ENCODE data around the gene SLC16A8. TPM values are rescaled to one million over a fixed set of nuclear protein-coding genes. Genes with fewer than 3 reads are reported as not detected.

Gene SLC16A8
- total and polyA plus RNA-seq, 2 of the 13 experiments (the other 11 are each of a cell fraction or from before 2014, with no cell fraction given) = not detected

DNA sequence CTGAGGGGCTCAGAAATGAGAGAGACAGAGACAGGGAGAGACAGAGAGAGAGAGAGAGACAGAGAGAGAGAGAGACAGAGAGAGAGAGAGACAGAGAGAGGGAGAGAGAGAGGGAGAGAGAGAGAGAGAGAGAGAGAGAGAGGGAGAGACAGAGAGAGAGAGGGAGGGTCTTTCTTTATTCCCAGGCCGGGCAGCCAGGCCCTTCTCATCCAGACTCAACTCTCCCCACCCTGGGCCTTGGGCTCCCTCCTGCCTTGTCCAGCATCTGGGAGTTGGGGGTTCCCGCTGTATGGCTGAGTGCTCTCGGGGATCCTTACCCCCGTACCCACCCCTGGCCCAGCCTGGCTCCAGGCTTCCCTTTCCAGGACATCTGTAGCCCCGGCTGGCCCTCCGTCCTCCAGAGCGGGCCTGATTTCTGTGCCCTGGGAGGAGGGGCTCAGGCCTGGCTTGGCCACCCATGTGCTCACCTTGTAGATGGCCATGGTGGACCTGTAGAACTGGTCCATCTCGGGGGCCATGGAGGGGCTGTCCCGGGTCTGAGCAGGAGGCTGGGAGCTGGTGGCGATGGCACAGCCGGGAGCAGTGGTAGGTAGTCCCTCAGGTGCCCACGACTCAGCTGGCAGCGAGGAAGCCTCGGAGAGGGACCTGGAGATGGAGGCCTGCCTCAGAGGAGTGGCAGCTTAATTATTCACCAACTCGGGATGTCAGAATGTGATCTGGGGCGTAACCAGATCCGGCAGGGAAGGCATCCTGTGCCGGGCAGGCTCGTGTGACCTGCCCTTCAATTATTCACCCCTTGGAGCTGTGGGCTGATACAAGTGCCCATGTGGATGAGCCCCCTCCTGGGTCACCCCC, 26.3 kb upstream of the SLC16A8 start, which contains the start of gene BAIAP2L2 (continued):
- no peak for TF ChIP-seq ZNF337 (CRISPR knock-in tag; IDR thresholded peaks at IDR 0.05; ENCODE audit: borderline replicate concordance, low read depth)
- no peak; the same call in 1 of the 2 replicates for TF ChIP-seq ZZZ3 (CRISPR knock-in tag; IDR thresholded peaks at IDR 0.05; ENCODE audit: borderline replicate concordance)
- TF ChIP-seq GABPA (IDR thresholded peaks at IDR 0.05; ENCODE audit: low read depth, low read length) = no peak
- TF ChIP-seq GABPA (CRISPR knock-in tag; IDR thresholded peaks at IDR 0.05; ENCODE audit: low read depth) = no peak
- no peak for TF ChIP-seq SCMH1 (CRISPR knock-in tag; IDR thresholded peaks at IDR 0.05; ENCODE audit: borderline replicate concordance)
- TF ChIP-seq ZNF577 (CRISPR knock-in tag; IDR thresholded peaks at IDR 0.05; ENCODE audit: borderline replicate concordance, low read depth) = no peak
- TF ChIP-seq LCORL (IDR thresholded peaks at IDR 0.05) = no peak
- peak; percentile 35; the same call in 1 of the 2 replicates for TF ChIP-seq LCORL (CRISPR knock-in tag; IDR thresholded peaks at IDR 0.05)
- no peak for TF ChIP-seq ZNF546 (CRISPR knock-in tag; conservative IDR thresholded peaks at IDR 0.05)
- no peak for TF ChIP-seq ZNF589 (CRISPR knock-in tag; conservative IDR thresholded peaks at IDR 0.05)
- TF ChIP-seq MTF2 (CRISPR knock-in tag; IDR thresholded peaks at IDR 0.05; ENCODE audit: borderline replicate concordance) = no peak
- TF ChIP-seq ZNF773 (CRISPR knock-in tag; IDR thresholded peaks at IDR 0.05; ENCODE audit: borderline replicate concordance) = no peak
- no peak for TF ChIP-seq MLLT10 (CRISPR knock-in tag; IDR thresholded peaks at IDR 0.05)
- TF ChIP-seq, protein P1, sequence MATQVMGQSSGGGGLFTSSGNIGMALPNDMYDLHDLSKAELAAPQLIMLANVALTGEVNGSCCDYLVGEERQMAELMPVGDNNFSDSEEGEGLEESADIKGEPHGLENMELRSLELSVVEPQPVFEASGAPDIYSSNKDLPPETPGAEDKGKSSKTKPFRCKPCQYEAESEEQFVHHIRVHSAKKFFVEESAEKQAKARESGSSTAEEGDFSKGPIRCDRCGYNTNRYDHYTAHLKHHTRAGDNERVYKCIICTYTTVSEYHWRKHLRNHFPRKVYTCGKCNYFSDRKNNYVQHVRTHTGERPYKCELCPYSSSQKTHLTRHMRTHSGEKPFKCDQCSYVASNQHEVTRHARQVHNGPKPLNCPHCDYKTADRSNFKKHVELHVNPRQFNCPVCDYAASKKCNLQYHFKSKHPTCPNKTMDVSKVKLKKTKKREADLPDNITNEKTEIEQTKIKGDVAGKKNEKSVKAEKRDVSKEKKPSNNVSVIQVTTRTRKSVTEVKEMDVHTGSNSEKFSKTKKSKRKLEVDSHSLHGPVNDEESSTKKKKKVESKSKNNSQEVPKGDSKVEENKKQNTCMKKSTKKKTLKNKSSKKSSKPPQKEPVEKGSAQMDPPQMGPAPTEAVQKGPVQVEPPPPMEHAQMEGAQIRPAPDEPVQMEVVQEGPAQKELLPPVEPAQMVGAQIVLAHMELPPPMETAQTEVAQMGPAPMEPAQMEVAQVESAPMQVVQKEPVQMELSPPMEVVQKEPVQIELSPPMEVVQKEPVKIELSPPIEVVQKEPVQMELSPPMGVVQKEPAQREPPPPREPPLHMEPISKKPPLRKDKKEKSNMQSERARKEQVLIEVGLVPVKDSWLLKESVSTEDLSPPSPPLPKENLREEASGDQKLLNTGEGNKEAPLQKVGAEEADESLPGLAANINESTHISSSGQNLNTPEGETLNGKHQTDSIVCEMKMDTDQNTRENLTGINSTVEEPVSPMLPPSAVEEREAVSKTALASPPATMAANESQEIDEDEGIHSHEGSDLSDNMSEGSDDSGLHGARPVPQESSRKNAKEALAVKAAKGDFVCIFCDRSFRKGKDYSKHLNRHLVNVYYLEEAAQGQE (IDR thresholded peaks at IDR 0.05; ENCODE audit: borderline replicate concordance in 1 of 2, low read depth in 1 of 2, low read length in 2 of 2) = no peak
- TF ChIP-seq FLYWCH1 (CRISPR knock-in tag; IDR thresholded peaks at IDR 0.05) = no peak
- TF ChIP-seq HOXA9 (CRISPR knock-in tag; IDR thresholded peaks at IDR 0.05; ENCODE audit: borderline replicate concordance) = no peak
- TF ChIP-seq YEATS2 (CRISPR knock-in tag; IDR thresholded peaks at IDR 0.05; ENCODE audit: borderline replicate concordance) = 0 out of 2 replicates have a peak, but pooled peaks have one; percentile 73
- TF ChIP-seq RCOR2 (CRISPR knock-in tag; IDR thresholded peaks at IDR 0.05) = 0 out of 2 replicates have a peak, but pooled peaks have one; percentile 21
- TF ChIP-seq HOXA7 (CRISPR knock-in tag; IDR thresholded peaks at IDR 0.05) = no peak
- TF ChIP-seq MEIS2 (CRISPR knock-in tag; IDR thresholded peaks at IDR 0.05) = peak; percentile 32; the same call in 1 of the 2 replicates
- no peak for TF ChIP-seq DNMT1 (CRISPR knock-in tag; IDR thresholded peaks at IDR 0.05)
- no peak for TF ChIP-seq ZNF550 (CRISPR knock-in tag; IDR thresholded peaks at IDR 0.05; ENCODE audit: borderline replicate concordance)
- TF ChIP-seq MAFG (CRISPR knock-in tag; IDR thresholded peaks at IDR 0.05) = no peak
- no peak for TF ChIP-seq ZFP41 (CRISPR knock-in tag; IDR thresholded peaks at IDR 0.05; ENCODE audit: borderline replicate concordance)
- no peak for TF ChIP-seq SMAD3 (CRISPR knock-in tag; IDR thresholded peaks at IDR 0.05)
- TF ChIP-seq ZNF709 (CRISPR knock-in tag; IDR thresholded peaks at IDR 0.05) = no peak
- no peak for TF ChIP-seq CEBPG (CRISPR knock-in tag; IDR thresholded peaks at IDR 0.05)
- TF ChIP-seq NFKB2 (CRISPR knock-in tag; IDR thresholded peaks at IDR 0.05; ENCODE audit: borderline replicate concordance) = peak; percentile 69; the same call in 1 of the 2 replicates
- TF ChIP-seq RNF2 (conservative IDR thresholded peaks at IDR 0.05; ENCODE audit: low read depth) = peak; percentile 57; the same call in 1 of the 2 replicates
- no peak for TF ChIP-seq RARG (CRISPR knock-in tag; IDR thresholded peaks at IDR 0.05; ENCODE audit: low read depth)
